HFF-Myc (cell line): Measurements from ENCODE around the gene MUCL3.

Experiments
- DNase-seq: peaks from one replicate; pipeline ENCODE4 v3.0.0-alpha.2; 2011; ENCODE audit warnings: low read depth; ENCODE audit errors: extremely low read depth
- H3K4me3 ChIP-seq: replicated peaks from 2 replicates; pipeline ENCODE4 v1.5.1; 2011; ENCODE audit warnings: low read depth, mild to moderate bottlenecking, control low read depth, low read length
- CTCF ChIP-seq: IDR thresholded peaks from 2 replicates; pipeline ENCODE4 v1.5.1; 2012; ENCODE audit warnings: mild to moderate bottlenecking, low read depth, low read length, control low read depth; ENCODE audit errors: missing control alignments

Gene MUCL3

DNA sequence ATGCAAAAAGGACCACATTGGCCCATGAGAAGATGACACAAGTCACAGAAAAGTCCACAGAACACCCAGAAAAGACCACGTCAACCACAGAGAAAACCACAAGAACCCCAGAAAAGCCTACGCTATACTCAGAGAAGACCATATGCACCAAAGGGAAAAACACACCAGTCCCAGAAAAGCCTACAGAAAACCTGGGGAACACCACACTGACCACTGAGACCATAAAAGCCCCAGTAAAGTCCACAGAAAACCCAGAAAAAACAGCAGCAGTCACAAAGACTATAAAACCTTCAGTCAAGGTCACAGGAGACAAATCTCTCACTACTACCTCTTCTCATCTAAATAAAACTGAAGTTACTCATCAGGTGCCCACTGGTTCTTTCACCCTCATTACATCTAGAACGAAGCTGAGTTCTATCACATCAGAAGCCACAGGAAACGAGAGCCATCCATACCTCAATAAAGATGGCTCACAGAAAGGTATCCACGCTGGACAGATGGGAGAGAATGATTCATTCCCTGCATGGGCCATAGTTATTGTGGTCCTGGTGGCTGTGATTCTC lies 11.2 kb downstream of the MUCL3 start:
- no peak overlapping the region for H3K4me3 ChIP-seq
- no peak for TF ChIP-seq CTCF
- no peak for DNase-seq

GRCh38 chr6:30954631-30955366 lies 14.0 kb downstream of the MUCL3 start:
- no peak for TF ChIP-seq CTCF
- no peak for DNase-seq
- H3K4me3 ChIP-seq = peak overlapping the region; percentile 38

DNA sequence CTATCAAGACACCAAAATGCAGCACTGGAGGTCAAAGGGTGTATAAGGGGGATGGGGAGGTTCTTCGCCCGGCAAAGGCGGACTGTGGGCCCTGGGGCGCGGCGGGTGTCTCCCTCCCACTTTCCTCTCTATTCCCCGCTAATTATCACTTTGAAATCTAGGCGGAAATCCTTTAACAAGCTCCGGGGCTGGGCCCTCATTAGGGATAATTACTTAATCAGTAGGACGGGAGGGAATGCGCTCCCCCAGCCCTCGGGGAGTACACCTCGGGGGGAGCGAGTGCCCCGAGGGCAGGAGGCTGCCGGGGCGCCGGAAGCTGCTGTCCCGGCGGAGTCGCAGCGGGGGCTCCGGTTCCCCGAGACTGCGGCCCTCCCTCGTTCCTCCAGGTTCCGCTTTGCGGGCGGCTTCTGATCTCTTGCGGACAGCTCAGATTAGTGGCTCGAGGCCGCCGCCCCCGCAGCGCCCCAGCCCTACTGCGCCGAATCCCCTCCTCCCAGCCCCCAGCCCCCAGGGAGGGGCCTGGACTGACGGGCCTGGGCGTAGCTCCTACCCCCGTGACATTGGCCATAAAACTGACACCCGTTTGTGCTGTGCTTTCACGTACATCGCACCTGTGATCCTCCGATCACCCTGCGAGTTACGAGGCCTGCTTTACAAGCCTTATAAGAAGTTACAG lies 14.7 kb downstream of the MUCL3 start:
- no peak for TF ChIP-seq CTCF
- H3K4me3 ChIP-seq = peak overlapping the region; percentile 38
- peak; percentile 4 for DNase-seq

DNA sequence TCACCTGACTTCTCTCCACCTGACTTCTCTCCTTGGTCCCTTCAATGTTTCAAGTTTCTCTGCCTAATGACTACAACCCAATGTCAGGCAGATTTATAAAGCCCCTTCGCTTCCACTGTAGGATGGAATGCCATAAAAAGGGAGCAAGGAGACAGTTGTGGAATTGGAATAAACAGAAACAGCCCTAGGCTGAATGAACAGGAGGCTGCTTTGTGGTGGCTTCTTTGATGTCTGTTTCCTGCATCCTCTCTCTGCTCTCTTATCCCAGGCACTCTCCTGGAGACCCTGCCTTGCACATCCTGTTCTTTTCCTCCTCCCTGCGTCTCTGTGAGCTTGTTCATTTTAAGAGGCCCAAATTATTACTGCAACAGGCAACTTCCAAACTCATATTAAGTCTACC lies 16.9 kb downstream of the MUCL3 start:
- TF ChIP-seq CTCF = no peak
- no peak overlapping the region for H3K4me3 ChIP-seq
- no peak for DNase-seq

- H3K4me3 ChIP-seq = no peak overlapping the region
- no peak for DNase-seq
- TF ChIP-seq CTCF = no peak
Observed at GRCh38 chr6:30960907-30961673, 20.3 kb downstream of the MUCL3 start.

- TF ChIP-seq CTCF = no peak
Observed at GRCh38 chr6:30962716-30963115, 21.9 kb downstream of the MUCL3 start.

More at GRCh38 chr6:30962716-30963115, 21.9 kb downstream of the MUCL3 start:
- H3K4me3 ChIP-seq = no peak overlapping the region
- no peak for DNase-seq
